Measurements from ENCODE around the gene OR5AR1. TPM values are rescaled to one million over a fixed set of nuclear protein-coding genes. Genes with fewer than 3 reads are reported as not detected.
A peak's percentile ranks its signal among the peaks of the same experiment; 100 is the strongest.
"Not testable (repeated sequence)": the region's sequence is repeated elsewhere in the genome, so short reads cannot be mapped to it uniquely, and the experiment has no call there.

The OR5AR1 gene
- polyA plus RNA-seq (ENCODE audit: insufficient read length in 3 of 3) = not detected

DNA sequence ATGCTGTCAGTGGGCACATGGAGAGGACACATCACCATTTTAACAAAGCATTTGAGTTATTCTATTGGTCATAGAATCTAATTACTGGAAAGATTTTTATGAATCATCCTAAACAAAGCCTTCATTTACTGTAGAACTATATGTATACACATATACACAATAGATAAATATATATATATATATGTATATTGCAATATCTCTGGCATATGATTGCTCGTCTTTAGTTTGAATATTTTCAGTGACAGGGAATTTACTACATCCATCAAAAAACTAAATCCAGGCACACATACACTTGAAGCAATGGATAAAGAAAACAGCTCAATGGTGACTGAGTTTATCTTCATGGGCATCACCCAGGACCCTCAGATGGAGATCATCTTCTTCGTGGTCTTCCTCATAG is at the start of gene OR5AR1:
Gene OR5AR1, plus strand, starts transcription at position 301 of the 400 bp plus-strand sequence. Its CDS starts 0 bp downstream, at position 301.
- no peak for DNase-seq (ENCODE audit: low read depth in 3 of 3, low spot score in 2 of 3)

DNA sequence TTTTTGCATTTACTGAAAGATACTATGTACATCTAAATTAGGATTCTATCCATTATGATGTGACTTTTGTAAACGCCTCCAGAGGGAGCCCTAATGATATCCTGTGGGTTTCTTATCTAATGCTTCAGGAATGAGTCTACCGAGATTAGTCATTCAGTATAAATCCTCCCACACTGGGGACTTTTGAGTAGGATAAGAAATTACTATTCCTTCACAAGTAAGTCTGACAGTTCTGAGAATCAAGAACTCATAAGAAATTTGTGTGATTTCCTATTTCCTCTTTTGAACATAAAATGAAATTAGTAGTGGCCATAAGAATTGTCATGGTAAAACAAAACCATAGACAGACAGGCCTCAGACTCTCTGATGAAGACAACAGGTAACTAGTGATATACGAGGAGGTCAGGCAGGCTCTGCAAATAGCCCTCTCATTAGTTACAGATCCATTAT is 38.8 kb upstream of the OR5AR1 start:
- DNase-seq (ENCODE audit: low read depth in 3 of 3, low spot score in 2 of 3) = peak in 1 of 3 donors; percentile 10

DNA sequence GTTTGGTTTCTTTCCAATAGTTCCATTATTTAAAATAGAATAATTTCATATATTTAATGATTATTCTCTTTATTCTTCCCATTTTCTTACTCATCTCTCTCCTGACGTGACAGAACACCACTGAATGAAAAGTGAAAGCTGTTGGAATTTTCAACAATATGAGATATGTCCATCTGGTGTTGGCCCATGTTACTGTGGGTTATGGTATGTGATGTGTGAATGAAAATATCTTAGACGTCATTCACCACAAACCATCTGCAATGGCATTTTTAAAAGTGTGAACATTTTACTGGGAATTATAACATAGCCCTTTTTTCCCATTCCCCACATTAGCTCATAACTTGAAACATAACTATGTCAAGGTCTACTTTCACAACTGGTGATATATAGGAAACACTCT is 37.5 kb upstream of the OR5AR1 start:
- no peak for DNase-seq (ENCODE audit: low read depth in 3 of 3, low spot score in 2 of 3)

DNA sequence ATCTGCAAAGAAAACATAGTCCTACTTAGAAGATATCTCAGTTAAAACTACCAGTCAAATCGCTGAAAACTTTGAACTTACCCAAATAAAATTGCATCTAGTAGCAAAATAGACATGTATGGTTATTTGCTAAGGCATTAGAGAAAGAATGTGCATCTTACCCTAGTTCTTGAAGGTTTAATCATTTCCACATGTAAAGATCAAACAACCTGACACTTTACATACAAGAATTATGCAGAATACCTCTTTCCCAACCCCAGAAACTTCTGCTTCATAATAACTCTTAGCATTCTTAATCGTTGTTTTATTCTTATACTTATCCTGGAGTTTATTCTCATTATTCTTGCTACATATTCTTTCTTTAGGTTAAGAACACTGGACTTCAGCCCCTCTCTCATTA is 31.2 kb upstream of the OR5AR1 start:
- no peak for DNase-seq (ENCODE audit: low read depth in 3 of 3, low spot score in 2 of 3)

DNA sequence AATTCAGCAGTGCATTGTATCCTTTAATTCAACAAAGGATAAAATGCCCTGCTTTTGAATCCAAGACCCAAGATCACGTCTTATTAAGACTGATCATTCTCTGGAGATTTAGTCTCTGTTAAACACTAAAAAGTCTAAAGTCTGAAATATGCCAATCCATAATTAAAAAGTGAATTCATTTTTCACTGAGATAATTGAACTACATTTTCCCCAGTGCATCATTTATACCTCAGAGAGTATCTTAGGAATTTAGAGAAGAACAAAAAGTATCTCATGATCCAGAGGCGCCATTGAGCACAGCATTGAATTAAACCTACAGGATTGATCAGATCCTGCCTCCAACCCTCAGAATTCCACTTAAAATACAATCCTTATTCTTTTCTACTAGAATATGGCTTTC is 26.6 kb upstream of the OR5AR1 start:
- no peak for DNase-seq (ENCODE audit: low read depth in 3 of 3, low spot score in 2 of 3)

DNA sequence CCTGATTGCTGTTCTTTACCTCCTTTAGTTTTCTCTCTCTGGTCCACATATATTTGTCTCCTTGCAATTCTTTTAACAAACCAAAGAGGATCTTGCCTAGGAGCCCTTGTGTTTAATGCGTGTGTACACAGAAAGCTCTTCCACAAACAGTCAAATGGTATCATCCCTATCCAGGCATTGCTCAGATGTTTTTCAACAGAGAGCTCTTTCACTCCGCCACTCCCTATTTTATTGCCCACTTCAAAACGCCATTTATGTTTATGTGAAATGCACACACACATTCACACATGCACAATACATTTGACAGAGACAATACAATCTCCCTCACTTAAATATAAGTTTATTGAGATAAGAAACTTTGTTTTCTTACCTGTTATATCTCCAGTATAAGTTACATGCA is 26.0 kb upstream of the OR5AR1 start:
- no peak for DNase-seq (ENCODE audit: low read depth in 3 of 3, low spot score in 2 of 3)

DNA sequence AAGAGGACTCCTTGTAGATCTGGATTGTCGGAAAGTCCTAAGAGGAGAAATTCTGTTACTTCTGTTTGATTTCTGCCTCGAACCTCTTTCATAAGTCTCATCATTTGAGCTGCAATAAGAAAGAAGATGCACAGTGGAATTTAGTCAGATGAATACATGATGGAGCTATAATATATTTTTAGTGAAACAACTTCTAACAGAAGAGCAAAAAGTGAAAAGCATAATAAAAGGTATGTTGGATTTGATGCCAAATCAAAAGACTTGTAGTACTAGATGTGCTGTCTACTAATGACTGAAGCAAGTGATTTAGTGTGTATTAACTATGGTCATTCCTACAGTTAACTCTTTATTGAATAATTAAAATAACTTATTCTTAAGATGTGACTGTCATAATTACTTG is 21.1 kb upstream of the OR5AR1 start, which contains the start of gene OR5AP2:
Gene OR5AP2, minus strand, starts transcription at position 101 of the 400 bp plus-strand sequence. Its CDS starts 0 bp downstream, at position 101.
- no peak for DNase-seq (ENCODE audit: low read depth in 3 of 3, low spot score in 2 of 3)

DNA sequence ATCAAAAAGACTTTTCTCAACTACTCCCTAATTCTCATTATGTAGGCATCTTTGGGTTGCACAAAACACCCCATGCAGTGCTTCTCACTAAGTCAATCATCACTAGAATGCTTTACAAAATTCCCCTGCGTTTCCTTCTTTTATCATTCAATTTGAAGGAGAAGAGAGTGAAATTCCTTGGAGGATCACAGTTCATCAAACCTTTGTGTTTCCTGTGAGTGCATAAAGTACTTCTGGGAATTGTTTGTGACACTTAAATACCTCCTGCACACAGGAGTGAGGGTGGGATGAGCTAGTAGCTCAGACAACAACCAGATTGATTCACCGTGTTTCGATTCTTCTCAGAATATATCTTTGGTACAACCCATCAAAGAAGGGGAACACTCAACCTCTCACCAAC is 3.7 kb upstream of the OR5AR1 start:
- DNase-seq (ENCODE audit: low read depth in 3 of 3, low spot score in 2 of 3) = no peak

DNA sequence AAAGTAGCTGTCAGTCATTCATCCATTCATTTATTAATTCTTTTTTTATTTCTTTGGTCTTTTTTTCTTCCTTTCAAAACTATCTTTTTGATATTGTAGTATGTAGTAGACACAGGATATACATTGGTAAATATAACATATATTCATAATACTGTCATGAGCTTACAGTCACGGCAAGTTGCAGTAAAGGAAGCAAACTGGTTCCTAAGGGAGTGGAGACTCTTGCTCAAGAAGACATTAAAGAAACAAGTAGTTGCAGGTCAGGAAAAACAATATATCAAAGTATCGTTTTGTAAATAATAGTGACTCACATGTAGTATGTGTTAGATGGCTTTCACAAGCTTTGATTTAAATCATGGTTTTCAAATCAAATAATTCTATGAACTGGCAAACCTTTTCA is 7.5 kb downstream of the OR5AR1 start:
- DNase-seq (ENCODE audit: low read depth in 3 of 3, low spot score in 2 of 3) = no peak

DNA sequence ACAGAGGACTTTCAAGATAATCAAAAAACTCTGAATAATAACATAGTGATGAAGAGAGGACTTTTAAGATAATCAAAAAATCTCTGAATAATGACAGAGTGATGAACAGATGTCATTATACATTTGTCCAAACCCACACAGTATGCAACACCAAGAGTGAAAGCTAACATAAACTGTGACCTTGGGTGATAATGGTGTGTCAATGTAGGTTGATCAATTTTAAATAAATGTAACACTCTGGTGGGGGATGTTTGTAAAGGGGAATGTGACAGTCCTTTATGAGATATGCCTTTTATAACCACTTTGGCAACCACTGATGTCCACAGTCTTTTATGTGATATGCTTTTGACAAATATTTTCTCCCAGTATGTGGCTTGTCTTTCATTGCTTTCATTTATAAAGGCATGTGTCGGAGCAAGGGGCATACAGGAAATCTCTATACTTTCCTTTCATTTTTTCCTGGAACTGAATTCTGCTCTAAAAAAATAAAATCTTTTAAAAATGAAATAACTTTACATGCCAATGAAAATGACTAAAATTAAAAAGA is 25.1 kb downstream of the OR5AR1 start:
- no peak for DNase-seq (ENCODE audit: low read depth in 3 of 3, low spot score in 2 of 3)

DNA sequence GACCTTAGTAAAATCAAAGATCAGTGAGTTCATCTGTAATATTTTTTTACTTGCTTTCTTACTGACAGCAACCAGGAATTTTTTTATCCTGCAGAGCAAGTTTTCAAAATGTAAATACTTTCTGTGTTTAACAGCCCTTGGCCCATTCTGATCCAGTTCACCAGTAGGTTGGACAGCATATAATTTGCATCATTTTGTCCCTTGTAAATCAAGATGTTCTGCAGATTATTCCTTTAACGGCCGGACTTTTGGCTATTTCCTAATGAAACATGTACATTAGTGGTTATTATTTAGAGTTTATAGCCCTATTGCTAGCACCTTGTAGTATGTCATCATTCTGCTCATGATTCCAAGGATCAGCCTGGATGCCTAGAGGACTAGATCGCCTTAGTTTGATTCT is 27.7 kb downstream of the OR5AR1 start:
- not testable (repeated sequence) for DNase-seq (ENCODE audit: low read depth in 3 of 3, low spot score in 2 of 3)

DNA sequence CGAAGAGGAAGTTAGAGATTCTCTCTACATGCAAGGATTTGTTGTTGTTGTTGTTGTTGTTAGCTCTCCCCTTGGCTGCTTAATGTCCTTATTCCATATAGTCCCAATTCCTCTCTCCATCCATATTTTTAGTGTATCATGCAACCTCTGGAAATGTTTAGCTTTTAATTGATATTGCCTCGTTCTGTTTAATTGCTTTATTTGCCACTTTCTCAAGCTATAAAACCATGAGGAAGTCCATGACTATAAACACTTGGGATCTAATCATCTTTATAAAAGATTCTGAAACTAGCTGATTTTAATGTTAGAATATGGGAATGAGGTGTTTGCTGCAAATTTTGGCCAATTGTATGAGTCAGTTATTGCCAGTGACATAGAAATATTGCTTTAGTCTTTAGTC is 29.9 kb downstream of the OR5AR1 start:
- DNase-seq (ENCODE audit: low read depth in 3 of 3, low spot score in 2 of 3) = no peak

DNA sequence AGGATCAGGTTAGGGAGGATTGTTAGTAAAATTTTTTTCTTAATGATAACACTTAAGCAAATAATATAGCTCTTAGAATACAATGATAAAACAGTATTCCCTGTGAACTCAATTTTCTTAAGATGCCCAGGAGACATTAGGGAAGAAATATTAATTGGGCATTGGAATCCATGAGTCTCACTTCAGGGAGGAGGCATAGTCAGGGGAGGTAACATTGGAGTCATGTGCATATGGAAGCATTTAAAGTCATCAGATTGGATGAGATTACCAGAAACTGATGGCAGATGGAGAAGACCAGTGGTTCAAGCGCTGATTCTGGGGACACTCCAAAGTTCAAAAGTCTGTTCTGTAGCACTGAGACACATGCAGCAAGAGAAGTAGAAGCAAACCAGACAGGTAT is 35.3 kb downstream of the OR5AR1 start, which contains the start of gene OR9G1:
Gene OR9G1, plus strand, starts transcription at position 301 of the 400 bp plus-strand sequence. CDS start 1,293 bp downstream, outside the sequence.
- DNase-seq (ENCODE audit: low read depth in 3 of 3, low spot score in 2 of 3) = no peak

DNA sequence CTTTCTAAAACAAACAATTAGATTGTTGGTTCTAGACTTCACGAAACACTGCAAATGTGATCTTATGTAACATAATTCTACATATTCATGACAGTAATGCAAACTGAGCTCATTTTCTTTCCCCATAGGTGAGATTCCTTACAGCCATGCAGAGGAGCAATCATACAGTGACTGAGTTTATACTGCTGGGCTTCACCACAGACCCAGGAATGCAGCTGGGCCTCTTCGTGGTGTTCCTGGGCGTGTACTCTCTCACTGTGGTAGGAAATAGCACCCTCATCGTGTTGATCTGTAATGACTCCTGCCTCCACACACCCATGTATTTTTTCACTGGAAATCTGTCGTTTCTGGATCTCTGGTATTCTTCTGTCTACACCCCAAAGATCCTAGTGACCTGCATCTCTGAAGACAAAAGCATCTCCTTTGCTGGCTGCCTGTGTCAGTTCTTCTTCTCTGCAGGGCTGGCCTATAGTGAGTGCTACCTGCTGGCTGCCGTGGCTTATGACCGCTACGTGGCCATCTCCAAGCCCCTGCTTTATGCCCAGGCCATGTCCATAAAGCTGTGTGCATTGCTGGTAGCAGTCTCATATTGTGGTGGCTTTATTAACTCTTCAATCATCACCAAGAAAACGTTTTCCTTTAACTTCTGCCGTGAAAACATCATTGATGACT is 36.9 kb downstream of the OR5AR1 start:
- DNase-seq (ENCODE audit: low read depth in 3 of 3, low spot score in 2 of 3) = no peak

DNA sequence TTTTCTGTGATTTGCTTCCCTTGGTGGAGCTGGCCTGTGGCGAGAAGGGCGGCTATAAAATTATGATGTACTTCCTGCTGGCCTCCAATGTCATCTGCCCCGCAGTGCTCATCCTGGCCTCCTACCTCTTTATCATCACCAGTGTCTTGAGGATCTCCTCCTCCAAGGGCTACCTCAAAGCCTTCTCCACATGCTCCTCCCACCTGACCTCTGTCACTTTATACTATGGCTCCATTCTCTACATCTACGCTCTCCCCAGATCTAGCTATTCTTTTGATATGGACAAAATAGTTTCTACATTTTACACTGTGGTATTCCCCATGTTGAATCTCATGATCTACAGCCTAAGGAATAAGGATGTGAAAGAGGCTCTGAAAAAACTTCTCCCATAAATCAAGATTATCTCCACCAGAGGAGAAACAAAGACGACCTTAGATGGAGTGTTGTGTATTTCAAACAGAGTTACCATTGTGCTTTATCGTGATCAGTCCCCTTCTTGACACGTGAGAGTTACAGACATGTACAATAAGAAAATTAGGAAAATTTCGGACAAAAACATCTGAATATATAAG is 37.5 kb downstream of the OR5AR1 start:
- DNase-seq (ENCODE audit: low read depth in 3 of 3, low spot score in 2 of 3) = no peak

DNA sequence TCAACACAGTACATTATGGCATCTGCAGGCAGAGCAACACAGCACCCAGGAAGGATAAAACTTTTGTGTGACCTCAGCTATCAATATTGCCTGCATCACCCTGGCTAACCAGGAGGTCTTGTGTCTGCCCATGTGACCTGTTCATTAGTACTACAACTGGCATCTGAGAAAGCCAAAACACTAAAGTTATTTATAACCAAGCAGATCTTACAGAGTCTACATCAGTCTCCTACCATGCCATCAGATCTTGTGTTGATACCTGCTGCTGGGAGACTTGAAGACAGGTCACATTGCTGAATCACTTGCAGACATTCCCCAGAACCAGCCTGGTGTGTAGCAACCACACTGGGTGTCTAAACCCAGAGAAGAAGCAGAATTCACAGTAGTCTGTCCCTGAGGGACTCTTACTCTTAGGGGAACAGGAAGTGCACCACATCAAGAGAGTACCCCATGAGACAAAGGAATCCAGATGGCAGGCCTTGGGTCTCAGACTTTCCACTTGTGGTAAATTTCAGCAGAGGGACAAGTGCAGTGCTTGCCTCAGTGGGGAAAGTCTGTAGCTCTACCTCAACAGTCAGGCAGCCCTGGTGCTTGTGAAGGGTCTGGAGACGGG is 42.4 kb downstream of the OR5AR1 start:
- DNase-seq (ENCODE audit: low read depth in 3 of 3, low spot score in 2 of 3) = no peak

DNA sequence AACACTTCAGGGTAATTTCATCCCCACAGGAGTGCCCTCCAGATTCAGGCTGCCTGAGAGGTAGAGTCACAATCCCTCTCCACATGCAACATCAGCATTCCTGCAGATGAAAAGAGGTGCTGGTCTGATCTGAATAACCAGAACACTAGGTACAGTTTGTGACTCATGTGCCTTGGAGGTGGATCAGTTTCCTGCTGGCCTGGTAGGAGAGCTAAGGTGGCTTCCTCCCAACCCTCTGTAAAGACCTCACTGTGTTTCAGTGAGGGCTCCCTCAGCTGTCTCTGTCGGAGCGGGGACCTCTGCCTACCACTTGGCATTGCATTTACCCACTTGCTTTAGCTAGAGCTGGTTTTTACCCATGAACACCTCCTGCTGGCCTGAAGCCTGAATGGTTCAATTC is 43.0 kb downstream of the OR5AR1 start:
- no peak for DNase-seq (ENCODE audit: low read depth in 3 of 3, low spot score in 2 of 3)

DNA sequence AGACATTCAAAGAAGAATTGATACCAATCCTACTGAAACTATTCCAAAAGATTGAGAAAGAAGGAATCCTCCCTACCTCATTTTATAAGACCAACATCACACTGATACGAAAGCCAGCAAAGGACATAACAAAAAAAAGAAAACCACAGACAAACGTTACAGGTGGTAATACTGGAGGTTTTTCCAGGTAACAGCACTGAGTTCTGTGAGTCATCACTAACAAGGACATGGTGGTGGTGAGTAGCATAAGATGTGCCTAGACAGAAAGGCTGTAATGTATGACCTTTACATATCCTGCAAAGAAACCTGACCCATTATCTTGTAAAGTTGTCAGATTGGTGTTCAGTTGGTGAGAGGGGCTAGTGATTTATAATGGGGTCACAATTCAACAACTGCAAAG is 50.7 kb downstream of the OR5AR1 start:
- no peak for DNase-seq (ENCODE audit: low read depth in 3 of 3, low spot score in 2 of 3)

Data from right renal cortex interstitium (tissue), 3 donors.